Activated naive CD4-positive, alpha-beta T cell treated with anti-CD3 and anti-CD28 coated beads for 36 hours (primary cell): ENCODE data around the gene ADORA1. TPM values are rescaled to one million over a fixed set of nuclear protein-coding genes. Genes with fewer than 3 reads are reported as not detected.

Source experiments
- CTCF ChIA-PET: fragments of 350-600 bp; sonication (Branson Sonifier 250); formaldehyde crosslinking; loops from one replicate; lab custom pipeline; 2021; ENCODE audit warnings: antibody characterized with exemption; lab: Charles Lee
- DNase-seq: peaks from one replicate; pipeline ENCODE4 v3.0.0-alpha.2; 2020
- H3K27ac Mint-ChIP-seq: one replicate; pipeline ENCODE4 v1.8.0; 2021; ENCODE audit warnings: mild to moderate bottlenecking, mixed read lengths
- H3K27me3 Mint-ChIP-seq: one replicate; pipeline ENCODE4 v1.8.0; 2021; ENCODE audit warnings: low read depth, mixed read lengths
- H3K36me3 Mint-ChIP-seq: one replicate; pipeline ENCODE4 v1.8.0; 2021; ENCODE audit warnings: low read depth, mixed read lengths
- H3K4me1 Mint-ChIP-seq: one replicate; pipeline ENCODE4 v1.8.0; 2021; ENCODE audit warnings: low read depth, mixed read lengths
- H3K4me3 Mint-ChIP-seq: one replicate; pipeline ENCODE4 v1.8.0; 2021; ENCODE audit warnings: mild to moderate bottlenecking, moderate library complexity, mixed read lengths
- H3K9me3 Mint-ChIP-seq: one replicate; pipeline ENCODE4 v1.8.0; 2021; ENCODE audit warnings: mixed read lengths
- intact Hi-C: fragments of 100-400 bp; cut with micrococcal nuclease; formaldehyde crosslinking; loops from one replicate; pipeline ENCODE4 v1.15.1; 2023
- total RNA-seq, 2 experiments: library from RNA; stranded (reverse); gene quantifications; one replicate each; pipeline ENCODE4 v1.2.3, GENCODE V29; 2021

ADORA1 gene
- total RNA-seq, 2 experiments from 2014 or later: not detected

DNA sequence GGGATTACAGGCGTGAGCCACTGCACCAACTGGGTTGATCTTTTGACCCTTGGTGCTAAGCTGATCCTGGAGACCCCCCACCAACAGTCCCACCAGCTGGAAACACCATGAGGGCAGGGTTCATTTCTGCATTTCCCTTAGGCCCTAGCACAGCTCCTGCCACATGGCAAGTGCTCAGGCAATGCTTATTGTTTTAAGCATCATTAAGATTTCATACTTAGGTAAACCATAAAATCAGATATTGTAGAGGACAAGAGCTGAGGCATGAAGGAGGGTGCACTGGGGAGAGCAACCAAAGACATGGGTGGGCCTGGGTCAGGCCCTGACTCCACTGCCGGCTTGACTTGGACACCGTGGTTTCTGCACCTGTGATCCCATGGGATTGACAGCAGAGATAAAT lies 84.3 kb downstream of the ADORA1 start:
- H3K36me3 Mint-ChIP-seq: no peaks in the 10 kb centered on the region
- no peak overlapping the region for H3K4me3 Mint-ChIP-seq
- H3K27me3 Mint-ChIP-seq: peaks cover 5% of the 10 kb centered on the region
- no peaks in the 10 kb centered on the region for H3K4me1 Mint-ChIP-seq
- no peaks in the 10 kb centered on the region for H3K9me3 Mint-ChIP-seq
- H3K27ac Mint-ChIP-seq: no peak overlapping the region
- intact Hi-C loops: no loop called here
- DNase-seq: no peak
- CTCF ChIA-PET: interaction anchor here (0.7 to 2.0 kb wide), 3 partner anchors 24 to 173 kb away, joined by 3 to 9 read pairs (median 4); no protein-coding TSS in a partner anchor

DNA sequence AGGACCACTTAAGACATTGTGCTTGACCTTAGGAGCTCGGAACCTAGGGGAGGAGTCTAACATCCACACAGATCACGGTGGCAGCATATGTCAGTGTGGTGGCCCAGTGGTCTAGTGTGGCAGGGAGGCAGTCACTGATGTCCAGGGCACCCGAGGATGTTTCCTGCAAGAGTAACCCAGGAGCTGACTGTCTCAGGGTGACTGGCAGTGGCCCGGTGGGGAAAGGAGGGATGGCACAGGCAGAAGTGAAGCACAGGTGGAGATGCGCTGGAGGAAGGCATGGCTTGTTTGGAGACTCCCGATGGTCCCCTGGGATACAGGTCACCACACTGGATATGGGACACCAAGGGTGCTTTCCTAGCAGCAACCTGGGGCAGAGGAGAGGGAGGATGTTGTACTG lies 85.6 kb downstream of the ADORA1 start:
- CTCF ChIA-PET: interaction anchor here (1.3 kb wide), 1 partner anchor 174 kb away, joined by 4 read pairs; no protein-coding TSS in a partner anchor
- no peak for DNase-seq
- Mint-ChIP-seq H3K27ac (no peak overlapping the region), H3K4me3 (no peak overlapping the region), H3K4me1 (no peaks in the 10 kb centered on the region), H3K27me3 (peaks cover 7% of the 10 kb centered on the region), H3K9me3 (no peaks in the 10 kb centered on the region), H3K36me3 (no peaks in the 10 kb centered on the region)
- intact Hi-C loops: no loop called here

DNA sequence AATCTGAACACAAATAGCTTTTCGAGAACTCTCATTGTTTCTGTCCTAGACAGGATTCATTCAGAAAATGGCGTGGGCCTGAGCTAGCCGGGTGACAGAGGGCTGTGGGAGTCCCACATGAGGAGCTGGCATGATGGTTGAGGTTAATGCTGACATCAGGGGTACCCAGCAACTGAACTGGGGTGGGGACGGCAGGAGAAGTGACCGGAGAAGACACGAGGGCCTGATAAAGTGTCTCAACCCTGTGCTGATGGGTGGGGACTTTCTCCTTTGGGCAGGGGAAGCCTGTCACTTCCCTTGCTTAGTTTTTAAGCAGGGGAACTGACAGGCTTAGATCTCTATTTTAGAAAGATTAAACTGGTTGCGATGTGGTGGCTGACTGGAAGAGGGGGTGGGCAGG lies 87.3 kb downstream of the ADORA1 start:
- H3K4me1 Mint-ChIP-seq: no peaks in the 10 kb centered on the region
- no peaks in the 10 kb centered on the region for H3K9me3 Mint-ChIP-seq
- H3K27ac Mint-ChIP-seq: no peak overlapping the region
- H3K27me3 Mint-ChIP-seq: peaks cover 7% of the 10 kb centered on the region
- intact Hi-C loops: no loop called here
- H3K36me3 Mint-ChIP-seq: no peaks in the 10 kb centered on the region
- DNase-seq: no peak
- H3K4me3 Mint-ChIP-seq: no peak overlapping the region
- CTCF ChIA-PET: interaction anchor here (0.6 to 5.5 kb wide), 22 partner anchors 9 to 1389 kb away, joined by 3 to 100 read pairs (median 4); no protein-coding TSS in a partner anchor

DNA sequence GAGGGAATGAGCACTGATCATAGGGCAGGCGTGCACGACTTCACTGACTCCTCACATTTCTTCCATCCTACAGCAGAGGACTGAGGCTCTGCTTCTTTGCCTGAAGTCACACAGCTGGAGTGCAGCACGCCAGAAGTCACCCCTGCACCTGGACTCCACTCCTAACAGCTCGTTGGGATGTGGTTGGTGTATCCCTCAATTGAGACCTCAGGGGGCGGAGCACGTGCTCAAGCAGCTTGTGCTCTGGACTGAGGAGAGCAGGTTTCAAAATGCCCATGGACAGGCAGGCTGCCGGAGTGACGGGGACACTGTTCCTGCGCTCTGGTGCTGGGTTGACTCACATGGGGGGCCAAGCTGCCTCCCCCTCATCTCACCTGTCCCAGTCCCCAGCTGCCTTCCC lies 88.0 kb downstream of the ADORA1 start:
- Mint-ChIP-seq H3K27ac (no peak overlapping the region), H3K4me3 (no peak overlapping the region), H3K4me1 (no peaks in the 10 kb centered on the region), H3K36me3 (no peaks in the 10 kb centered on the region), H3K27me3 (peaks cover 7% of the 10 kb centered on the region), H3K9me3 (no peaks in the 10 kb centered on the region)
- CTCF ChIA-PET: interaction anchor here (0.5 to 5.5 kb wide), 29 partner anchors 8 to 204 kb away, joined by 3 to 100 read pairs (median 4); partner anchors contain the start of gene MYOG
- intact Hi-C loops: no loop called here
- DNase-seq: no peak

DNA sequence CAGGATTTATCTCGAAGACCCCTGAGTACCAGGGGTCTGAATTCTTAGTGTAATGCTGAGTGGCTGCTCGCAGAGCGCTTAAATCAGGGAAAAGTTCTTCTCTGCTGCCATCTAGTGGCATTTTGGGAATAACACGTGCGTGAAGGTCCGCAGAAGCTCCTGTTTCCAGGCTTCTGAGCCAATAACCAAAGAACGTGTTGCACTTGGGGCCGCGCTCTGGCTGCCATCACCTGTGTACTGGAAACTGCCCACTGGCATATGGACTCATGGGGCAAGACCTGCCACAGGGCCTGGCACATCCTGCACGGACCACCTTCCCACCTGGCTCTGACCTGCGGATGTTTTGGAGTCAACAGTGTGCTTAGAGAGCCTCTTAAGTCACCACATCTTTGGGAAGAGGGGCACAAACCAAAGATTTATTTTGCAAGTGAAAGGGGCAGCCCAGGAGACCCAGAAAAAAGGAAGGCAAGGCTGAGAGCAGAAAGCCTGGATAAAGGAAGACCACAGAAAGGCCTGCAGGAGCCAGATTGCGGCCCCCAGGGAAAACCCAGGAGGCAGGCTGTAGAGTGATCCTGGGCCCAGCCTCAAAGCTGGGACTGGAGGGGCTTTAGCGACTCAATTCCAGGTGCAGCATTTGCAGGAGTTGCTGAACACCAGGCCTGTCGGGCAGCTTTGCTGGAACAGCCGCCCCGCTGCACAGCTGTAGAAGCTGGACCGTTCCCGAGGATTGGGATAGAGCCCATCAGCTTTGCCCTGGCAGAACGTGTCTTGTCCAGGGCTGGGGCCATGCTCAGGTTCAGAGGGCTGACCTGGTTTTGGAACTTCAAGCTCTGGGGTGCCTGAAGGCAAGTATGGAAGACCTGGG lies 89.0 kb downstream of the ADORA1 start:
- Mint-ChIP-seq H3K36me3 (no peaks in the 10 kb centered on the region), H3K27ac (no peak overlapping the region), H3K27me3 (peaks cover 7% of the 10 kb centered on the region), H3K9me3 (no peaks in the 10 kb centered on the region), H3K4me1 (no peaks in the 10 kb centered on the region), H3K4me3 (no peak overlapping the region)
- CTCF ChIA-PET: interaction anchor here (0.6 to 5.5 kb wide), 32 partner anchors 8 to 710 kb away, joined by 3 to 100 read pairs (median 4); partner anchors contain the start of gene MYOG
- intact Hi-C loops: loop anchor here (1.0 to 2.0 kb wide), 3 partner anchors 50 to 177 kb away; no protein-coding TSS in a partner anchor
- peak; percentile 72 for DNase-seq

Other genes with a start within 250 kb of the ADORA1 start
- gene RABIF, start 238.6 kb upstream of the ADORA1 start, total RNA-seq: 1 to 10 TPM; 5.9 to 6.2 TPM
- 10 to 100 TPM; 42.5 to 42.6 TPM for gene KLHL12, start 200.5 kb upstream of the ADORA1 start, total RNA-seq
- 10 to 100 TPM; 75.5 to 77.0 TPM for gene ADIPOR1, start 169.4 kb upstream of the ADORA1 start, total RNA-seq
- gene CYB5R1, start 160.5 kb upstream of the ADORA1 start, total RNA-seq: 10 to 100 TPM; 13.5 to 14.1 TPM
- gene TMEM183A, start 120.4 kb upstream of the ADORA1 start, total RNA-seq: 10 to 100 TPM; 80.3 to 90.6 TPM
- 1 to 10 TPM; 4.5 to 6.5 TPM for gene PPFIA4, start 101.2 kb upstream of the ADORA1 start, total RNA-seq
- not detected for gene MYOG, start 41.7 kb upstream of the ADORA1 start, total RNA-seq
- not detected for gene MYBPH, start 48.1 kb downstream of the ADORA1 start, total RNA-seq
- under 1 TPM; 0.24 to 0.44 TPM for gene CHI3L1, start 59.0 kb downstream of the ADORA1 start, total RNA-seq
- 1 to 10 TPM; 1.1 to 1.3 TPM for gene CHIT1, start 101.9 kb downstream of the ADORA1 start, total RNA-seq
- 100 to 1,000 TPM; 106 to 109 TPM for gene BTG2, start 177.8 kb downstream of the ADORA1 start, total RNA-seq
- 1 to 10 TPM; 5.3 to 5.8 TPM for gene FMOD, start 223.4 kb downstream of the ADORA1 start, total RNA-seq